WTC11 (cell line): ENCODE measurements around the gene TMEM217. TPM values are rescaled to one million over a fixed set of nuclear protein-coding genes. Genes with fewer than 3 reads are reported as not detected.
"Not testable (repeated sequence)": the region's sequence is repeated elsewhere in the genome, so short reads cannot be mapped to it uniquely, and the experiment has no call there.

Experiments
- ATAC-seq: fragments of 200-7000 bp; cut with Tn5 transposase; 2 replicates; pipeline ENCODE4 v1.10.0; 2021; ENCODE audit warnings: mild to moderate bottlenecking, moderate library complexity
- CTCF ChIA-PET: fragments of 300-600 bp; sonication (Branson Sonifier 250); formaldehyde crosslinking; loops from one replicate; lab custom pipeline; 2021; ENCODE audit warnings: antibody characterized with exemption; lab: Charles Lee
- POLR2A ChIA-PET: fragments of 350-600 bp; sonication (Branson Sonifier 250); formaldehyde crosslinking; loops from one replicate; lab custom pipeline; 2021; ENCODE audit warnings: antibody characterized with exemption; lab: Charles Lee
- DNase-seq: peaks from one replicate; pipeline ENCODE4 v3.0.0; 2021; ENCODE audit warnings: low spot score
- H3K27ac Mint-ChIP-seq: 2 replicates; pipeline ENCODE4 v1.8.0; 2021; ENCODE audit warnings: mixed read lengths
- H3K27me3 Mint-ChIP-seq: 2 replicates; pipeline ENCODE4 v1.8.0; 2021; ENCODE audit warnings: low read depth, mild to moderate bottlenecking, moderate library complexity, mixed read lengths
- H3K36me3 Mint-ChIP-seq: 2 replicates; pipeline ENCODE4 v1.8.0; 2021; ENCODE audit warnings: mixed read lengths
- H3K4me1 Mint-ChIP-seq: 2 replicates; pipeline ENCODE4 v1.8.0; 2022; ENCODE audit warnings: mixed read lengths
- H3K4me3 Mint-ChIP-seq: 2 replicates; pipeline ENCODE4 v1.8.0; 2021; ENCODE audit warnings: mild to moderate bottlenecking, moderate library complexity, mixed read lengths
- H3K9me3 Mint-ChIP-seq: 2 replicates; pipeline ENCODE4 v1.8.0; 2021; ENCODE audit warnings: mixed read lengths
- CDX4 ChIP-seq: fragments of 250-450 bp; sonication (Bioruptor Pico); IDR thresholded peaks from 2 replicates; pipeline ENCODE4 v1.9.0; 2021; ENCODE audit warnings: moderate library complexity, mild to moderate bottlenecking, inconsistent platforms, borderline replicate concordance
- IRF2 ChIP-seq: sonication (generic); formaldehyde crosslinking; IDR thresholded peaks from 2 replicates; pipeline ENCODE4 v1.8.0; 2022; ENCODE audit warnings: low read depth, missing genetic modification reagents, borderline replicate concordance
- JAZF1 ChIP-seq: fragments of 250-450 bp; sonication (Bioruptor Pico); IDR thresholded peaks from 2 replicates; pipeline ENCODE4 v1.9.0; 2021; ENCODE audit warnings: moderate library complexity, mild to moderate bottlenecking, inconsistent platforms
- KAT7 ChIP-seq: sonication (generic); formaldehyde crosslinking; IDR thresholded peaks from 2 replicates; pipeline ENCODE4 v1.8.1; 2023; ENCODE audit warnings: missing genetic modification reagents, mild to moderate bottlenecking, borderline replicate concordance
- PRDM15 ChIP-seq: sonication (generic); formaldehyde crosslinking; IDR thresholded peaks from 2 replicates; pipeline ENCODE4 v1.8.0; 2022; ENCODE audit warnings: missing genetic modification reagents
- RELA ChIP-seq: sonication (generic); formaldehyde crosslinking; IDR thresholded peaks from 2 replicates; pipeline ENCODE4 v1.8.1; 2022; ENCODE audit warnings: missing genetic modification reagents, mild to moderate bottlenecking, borderline replicate concordance
- TCF7 ChIP-seq: sonication (generic); formaldehyde crosslinking; IDR thresholded peaks from 2 replicates; pipeline ENCODE4 v1.8.0; 2022; ENCODE audit warnings: mild to moderate bottlenecking, low read depth, missing genetic modification reagents, moderate library complexity
- ZBTB21 ChIP-seq: sonication (generic); formaldehyde crosslinking; IDR thresholded peaks from 2 replicates; pipeline ENCODE4 v1.8.1; 2023; ENCODE audit warnings: mild to moderate bottlenecking, missing genetic modification reagents, borderline replicate concordance
- ZMAT4 ChIP-seq: fragments of 250-450 bp; sonication (Bioruptor Pico); IDR thresholded peaks from 2 replicates; pipeline ENCODE4 v1.9.0; 2021; ENCODE audit warnings: mild to moderate bottlenecking
- ZNF121 ChIP-seq: sonication (generic); formaldehyde crosslinking; IDR thresholded peaks from 2 replicates; pipeline ENCODE4 v1.8.0; 2023; ENCODE audit warnings: missing genetic modification reagents
- ZNF219 ChIP-seq: sonication (generic); formaldehyde crosslinking; IDR thresholded peaks from 2 replicates; pipeline ENCODE4 v1.8.0; 2023; ENCODE audit warnings: missing genetic modification reagents, mild to moderate bottlenecking, borderline replicate concordance
- ZNF281 ChIP-seq: sonication (generic); formaldehyde crosslinking; IDR thresholded peaks from 2 replicates; pipeline ENCODE4 v1.8.0; 2023; ENCODE audit warnings: mild to moderate bottlenecking, missing genetic modification reagents
- ZNF396 ChIP-seq: fragments of 250-450 bp; sonication (Bioruptor Pico); IDR thresholded peaks from 2 replicates; pipeline ENCODE4 v1.8.0; 2021; ENCODE audit warnings: mild to moderate bottlenecking, moderate library complexity, borderline replicate concordance
- ZNF416 ChIP-seq: fragments of 250-450 bp; sonication (Bioruptor Pico); IDR thresholded peaks from 2 replicates; pipeline ENCODE4 v1.9.0; 2021; ENCODE audit warnings: mild to moderate bottlenecking, inconsistent platforms
- ZNF425 ChIP-seq: fragments of 250-450 bp; sonication (Bioruptor Pico); conservative IDR thresholded peaks from 2 replicates; pipeline ENCODE4 v1.9.0; 2021; ENCODE audit warnings: mild to moderate bottlenecking
- total RNA-seq: library from RNA; stranded (reverse); gene quantifications from 3 replicates; pipeline ENCODE4 v1.2.3, GENCODE V29; 2021

Gene TMEM217
- total RNA-seq, 1 experiment from 2014 or later: 0.61 TPM

- no peak for ATAC-seq
- CTCF ChIA-PET: interaction anchor here (1.2 to 1.7 kb wide), 3 partner anchors 27 to 165 kb away, joined by 4 to 6 read pairs (median 6); no protein-coding TSS in a partner anchor
These were observed 75.0 kb downstream of the TMEM217 start for GRCh38 chr6:37182736-37183590.

GRCh38 chr6:37180610-37181009, 77.3 kb downstream of the TMEM217 start:
- POLR2A ChIA-PET, ATAC-seq, H3K36me3 Mint-ChIP-seq, H3K4me1 Mint-ChIP-seq, H3K9me3 Mint-ChIP-seq, DNase-seq, H3K4me3 Mint-ChIP-seq, H3K27me3 Mint-ChIP-seq, H3K27ac Mint-ChIP-seq: not testable (repeated sequence)
- CTCF ChIA-PET: interaction anchor here (0.8 kb wide), 1 partner anchor 398 kb away, joined by 3 read pairs; no protein-coding TSS in a partner anchor

More at GRCh38 chr6:37182736-37183590, 75.0 kb downstream of the TMEM217 start:
- peaks cover 8% of the 10 kb centered on the region for H3K9me3 Mint-ChIP-seq
- H3K27ac Mint-ChIP-seq: no peak overlapping the region
- no peak overlapping the region for H3K4me3 Mint-ChIP-seq
- peak; percentile 49; the same call in 1 of the 2 replicates for TF ChIP-seq ZNF121 (CRISPR knock-in tag)
- TF ChIP-seq IRF2 (CRISPR knock-in tag): no peak
- no peaks in the 10 kb centered on the region for H3K27me3 Mint-ChIP-seq
- POLR2A ChIA-PET: no interaction called here
- no peaks in the 10 kb centered on the region for H3K4me1 Mint-ChIP-seq
- DNase-seq: no peak
- H3K36me3 Mint-ChIP-seq: no peaks in the 10 kb centered on the region

- H3K9me3 Mint-ChIP-seq: no peaks in the 10 kb centered on the region
- H3K27me3 Mint-ChIP-seq: no peaks in the 10 kb centered on the region
- no peak for TF ChIP-seq KAT7 (CRISPR knock-in tag)
- no peak for TF ChIP-seq PRDM15 (CRISPR knock-in tag)
- TF ChIP-seq RELA: no peak
- TF ChIP-seq ZNF281: no peak
- no peak for TF ChIP-seq JAZF1 (CRISPR knock-in tag)
- TF ChIP-seq ZNF219 (CRISPR knock-in tag): no peak
- H3K4me1 Mint-ChIP-seq: peaks cover 4% of the 10 kb centered on the region
- CTCF ChIA-PET: no interaction called here
- DNase-seq (no peak), ATAC-seq (no peak)
- H3K4me3 Mint-ChIP-seq: no peak overlapping the region
- POLR2A ChIA-PET: no interaction called here
- no peak overlapping the region for H3K27ac Mint-ChIP-seq
- H3K36me3 Mint-ChIP-seq: peaks cover 5% of the 10 kb centered on the region
These were observed 77.9 kb downstream of the TMEM217 start for GRCh38 chr6:37180075-37180474.

GRCh38 chr6:37177935-37178517, 79.9 kb downstream of the TMEM217 start:
- DNase-seq: no peak
- TF ChIP-seq CDX4 (no peak), ZNF425 (CRISPR knock-in tag) (no peak), ZMAT4 (CRISPR knock-in tag) (no peak), ZBTB21 (CRISPR knock-in tag) (no peak), ZNF396 (CRISPR knock-in tag) (no peak), IRF2 (CRISPR knock-in tag) (no peak), TCF7 (CRISPR knock-in tag) (no peak), ZNF416 (CRISPR knock-in tag) (no peak), ZNF121 (CRISPR knock-in tag) (no peak)
- TF ChIP-seq, all 79 proteins: peak for 0
- Mint-ChIP-seq H3K27me3 (no peaks in the 10 kb centered on the region), H3K9me3 (no peaks in the 10 kb centered on the region), H3K36me3 (peaks cover 26% of the 10 kb centered on the region), H3K4me1 (peaks cover 23% of the 10 kb centered on the region), H3K4me3 (no peak overlapping the region), H3K27ac (no peak overlapping the region)
- CTCF ChIA-PET: interaction anchor here (0.6 to 1.5 kb wide), 3 partner anchors 127 to 142 kb away, joined by 3 to 5 read pairs (median 3); no protein-coding TSS in a partner anchor
- no peak for ATAC-seq
- POLR2A ChIA-PET: no interaction called here
